Liver (tissue), 9 donors: ENCODE results near the gene CHRNA9. TPM values are rescaled to one million over a fixed set of nuclear protein-coding genes. Genes with fewer than 3 reads are reported as not detected.

Experiments
- DNase-seq: peaks from one replicate; pipeline ENCODE4 v3.0.0-alpha.2; 2017; ENCODE audit warnings: low spot score
- H3K27ac ChIP-seq, 2 donors: one replicate each; pipeline ENCODE4 v1.7.0; 2013; ENCODE audit warnings: inconsistent platforms in 2 of 2, low read length in 2 of 2, control low read depth in 1 of 2, low read depth in 1 of 2, mild to moderate bottlenecking in 1 of 2
- H3K27me3 ChIP-seq, 4 donors: one replicate each; pipeline versions ENCODE4 v1.6.1 to v1.7.0; 2013; ENCODE audit warnings: low read length in 3 of 4, inconsistent platforms in 1 of 4, mild to moderate bottlenecking in 1 of 4, moderate library complexity in 1 of 4; ENCODE audit not compliant: control insufficient read depth in 4 of 4, insufficient read depth in 4 of 4
- H3K36me3 ChIP-seq, 4 donors: one replicate each; pipeline versions ENCODE4 v1.6.1 to v1.7.0; 2013; ENCODE audit warnings: low read length in 3 of 4, mild to moderate bottlenecking in 3 of 4, low read depth in 1 of 4, moderate library complexity in 1 of 4; ENCODE audit not compliant: control insufficient read depth in 4 of 4, insufficient read depth in 3 of 4
- H3K4me1 ChIP-seq, 4 donors: one replicate each; pipeline versions ENCODE4 v1.6.1 to v1.7.0; 2013; ENCODE audit warnings: low read length in 3 of 4, mild to moderate bottlenecking in 3 of 4, moderate library complexity in 1 of 4; ENCODE audit not compliant: control insufficient read depth in 4 of 4, insufficient read depth in 4 of 4
- H3K4me3 ChIP-seq, 3 donors: one replicate each; pipeline versions ENCODE4 v1.6.1 to v1.7.0; 2013; ENCODE audit warnings: low read length in 3 of 3, control low read depth in 1 of 3, low read depth in 1 of 3, mild to moderate bottlenecking in 1 of 3
- H3K9ac ChIP-seq, 2 donors: one replicate each; pipeline ENCODE4 v1.7.0; 2013; ENCODE audit warnings: low read length in 2 of 2, mild to moderate bottlenecking in 2 of 2, moderate library complexity in 2 of 2, control low read depth in 1 of 2, low read depth in 1 of 2
- H3K9me3 ChIP-seq, 4 donors: one replicate each; pipeline versions ENCODE4 v1.6.1 to v1.7.0; 2013; ENCODE audit warnings: low read length in 3 of 4; ENCODE audit not compliant: control insufficient read depth in 4 of 4
- CTCF ChIP-seq: fragments of 150-350 bp; IDR thresholded peaks from 2 replicates; pipeline ENCODE4 v1.5.1; 2017; ENCODE audit warnings: improper control_type of control experiment, low read depth, low read length; ENCODE audit not compliant: missing input control
- EGR1 ChIP-seq, 2 donors: IDR thresholded peaks; 2 replicates each; pipeline ENCODE4 v1.6.1; 2016 to 2018; ENCODE audit warnings: antibody characterized with exemption in 2 of 2, low read depth in 2 of 2
- FOXA1 ChIP-seq: IDR thresholded peaks from 2 replicates; pipeline ENCODE4 v1.6.1; 2016; ENCODE audit warnings: antibody characterized with exemption
- FOXA2 ChIP-seq: IDR thresholded peaks from 2 replicates; pipeline ENCODE4 v1.6.1; 2016; ENCODE audit warnings: antibody characterized with exemption
- GABPA ChIP-seq, 2 donors: IDR thresholded peaks in 1 of 2; conservative IDR thresholded peaks in 1 of 2; 2 replicates each; pipeline ENCODE4 v1.6.1; 2016; ENCODE audit warnings: antibody characterized with exemption in 2 of 2, mild to moderate bottlenecking in 1 of 2, moderate library complexity in 1 of 2
- HNF4A ChIP-seq, 2 donors: conservative IDR thresholded peaks; 2 replicates each; pipeline ENCODE4 v1.6.1; 2016; ENCODE audit warnings: antibody characterized with exemption in 2 of 2, mild to moderate bottlenecking in 2 of 2
- HNF4G ChIP-seq: IDR thresholded peaks from 2 replicates; pipeline ENCODE4 v1.6.1; 2016; ENCODE audit warnings: antibody characterized with exemption
- JUND ChIP-seq, 2 donors: IDR thresholded peaks; 2 replicates each; pipeline ENCODE4 v1.6.1; 2016; ENCODE audit warnings: antibody characterized with exemption in 2 of 2
- NR2F2 ChIP-seq: IDR thresholded peaks from 2 replicates; pipeline ENCODE4 v1.6.1; 2016; ENCODE audit warnings: antibody characterized with exemption
- RAD21 ChIP-seq, 2 donors: IDR thresholded peaks; 2 replicates each; pipeline ENCODE4 v1.6.1; 2016; ENCODE audit warnings: antibody characterized with exemption in 2 of 2, mild to moderate bottlenecking in 2 of 2
- RXRA ChIP-seq, 2 donors: IDR thresholded peaks; 2 replicates each; pipeline ENCODE4 v1.6.1; 2017 to 2018; ENCODE audit warnings: antibody characterized with exemption in 2 of 2, mild to moderate bottlenecking in 1 of 2
- SP1 ChIP-seq: IDR thresholded peaks from 2 replicates; pipeline ENCODE4 v1.6.1; 2018; ENCODE audit warnings: antibody characterized with exemption, mild to moderate bottlenecking
- TAF1 ChIP-seq: conservative IDR thresholded peaks from 2 replicates; pipeline ENCODE4 v1.6.1; 2016; ENCODE audit warnings: antibody characterized with exemption, mild to moderate bottlenecking
- YY1 ChIP-seq: IDR thresholded peaks from 2 replicates; pipeline ENCODE4 v1.6.1; 2016; ENCODE audit warnings: antibody characterized with exemption, mild to moderate bottlenecking
- WGBS: extraction: QIAGEN DNeasy Blood & Tissue Kit; methylation state at CpG from one replicate; pipeline ENCODE4 v1.1.7; 2013; 5-methylcytosine and 5-hydroxymethylcytosine counted together
- polyA plus RNA-seq, 2 donors: library from polyadenylated mRNA; stranded (reverse) in 1 of 2; unstranded in 1 of 2; fragments of 200-250 nt in 1 of 2; fragments of >200 nt in 1 of 2; fragmentation: Nextera tagmentation in 1 of 2; extraction: Ambion mirVana in 1 of 2; gene quantifications; one replicate each; pipeline versions ENCODE4 v1.2.1 to v1.2.3, GENCODE V29; 2013 to 2015
- total RNA-seq, 2 donors: library from RNA; depleted of rRNA; stranded (reverse); fragments of >200 nt; gene quantifications; one replicate each; pipeline ENCODE4 v1.2.3, GENCODE V29; 2014
- TF ChIP-seq, protein P1 (sequence below): IDR thresholded peaks from 2 replicates; pipeline ENCODE4 v1.6.1; 2016; ENCODE audit warnings: antibody characterized with exemption, mild to moderate bottlenecking
- TF ChIP-seq, protein P2 (sequence below): IDR thresholded peaks from 2 replicates; pipeline ENCODE4 v1.6.1; 2016; ENCODE audit warnings: antibody characterized with exemption
- TF ChIP-seq, protein P3 (sequence below): IDR thresholded peaks from 2 replicates; pipeline ENCODE4 v1.6.1; 2016; ENCODE audit warnings: antibody characterized with exemption
- donor health status: healthy.
- donor health status: healthy.
- donor health status: healthy.
- donor health status: healthy.
- donor health status: healthy.

CHRNA9 gene
- total and polyA plus RNA-seq, 4 donors = not detected

DNA sequence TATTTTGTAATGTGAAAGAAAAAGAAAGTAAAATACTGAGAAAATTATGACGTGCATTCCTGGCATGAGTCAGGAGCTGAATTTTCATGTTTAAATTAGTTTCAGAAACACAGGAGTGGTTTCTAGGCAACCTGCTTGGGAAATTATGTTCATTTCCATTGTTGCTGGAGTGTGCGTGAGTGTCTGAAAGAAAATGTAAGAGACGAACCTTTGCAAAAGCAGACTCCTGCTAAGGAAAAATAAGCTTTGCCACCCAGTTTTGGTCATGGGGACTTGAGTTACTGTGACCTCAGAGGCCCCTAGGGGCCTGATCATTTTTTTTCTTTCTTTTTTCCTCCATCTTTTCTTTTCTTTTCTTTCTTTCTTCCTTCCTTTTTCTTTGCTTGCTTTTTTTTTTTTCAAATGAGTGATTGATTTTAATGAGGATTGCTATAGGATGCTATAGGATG is 18.8 kb upstream of the CHRNA9 start:
- H3K9ac ChIP-seq = no peak overlapping the region
- no peak overlapping the region for H3K27ac ChIP-seq
- no peak for TF ChIP-seq HNF4A (conservative IDR thresholded peaks at IDR 0.05)
- TF ChIP-seq RXRA (IDR thresholded peaks at IDR 0.05) = no peak
- no peak for TF ChIP-seq YY1
- no peak for TF ChIP-seq JUND (IDR thresholded peaks at IDR 0.05)
- TF ChIP-seq FOXA2 = no peak
- TF ChIP-seq HNF4G = no peak
- TF ChIP-seq TAF1 = no peak
- TF ChIP-seq FOXA1 = no peak
- TF ChIP-seq, protein P1, sequence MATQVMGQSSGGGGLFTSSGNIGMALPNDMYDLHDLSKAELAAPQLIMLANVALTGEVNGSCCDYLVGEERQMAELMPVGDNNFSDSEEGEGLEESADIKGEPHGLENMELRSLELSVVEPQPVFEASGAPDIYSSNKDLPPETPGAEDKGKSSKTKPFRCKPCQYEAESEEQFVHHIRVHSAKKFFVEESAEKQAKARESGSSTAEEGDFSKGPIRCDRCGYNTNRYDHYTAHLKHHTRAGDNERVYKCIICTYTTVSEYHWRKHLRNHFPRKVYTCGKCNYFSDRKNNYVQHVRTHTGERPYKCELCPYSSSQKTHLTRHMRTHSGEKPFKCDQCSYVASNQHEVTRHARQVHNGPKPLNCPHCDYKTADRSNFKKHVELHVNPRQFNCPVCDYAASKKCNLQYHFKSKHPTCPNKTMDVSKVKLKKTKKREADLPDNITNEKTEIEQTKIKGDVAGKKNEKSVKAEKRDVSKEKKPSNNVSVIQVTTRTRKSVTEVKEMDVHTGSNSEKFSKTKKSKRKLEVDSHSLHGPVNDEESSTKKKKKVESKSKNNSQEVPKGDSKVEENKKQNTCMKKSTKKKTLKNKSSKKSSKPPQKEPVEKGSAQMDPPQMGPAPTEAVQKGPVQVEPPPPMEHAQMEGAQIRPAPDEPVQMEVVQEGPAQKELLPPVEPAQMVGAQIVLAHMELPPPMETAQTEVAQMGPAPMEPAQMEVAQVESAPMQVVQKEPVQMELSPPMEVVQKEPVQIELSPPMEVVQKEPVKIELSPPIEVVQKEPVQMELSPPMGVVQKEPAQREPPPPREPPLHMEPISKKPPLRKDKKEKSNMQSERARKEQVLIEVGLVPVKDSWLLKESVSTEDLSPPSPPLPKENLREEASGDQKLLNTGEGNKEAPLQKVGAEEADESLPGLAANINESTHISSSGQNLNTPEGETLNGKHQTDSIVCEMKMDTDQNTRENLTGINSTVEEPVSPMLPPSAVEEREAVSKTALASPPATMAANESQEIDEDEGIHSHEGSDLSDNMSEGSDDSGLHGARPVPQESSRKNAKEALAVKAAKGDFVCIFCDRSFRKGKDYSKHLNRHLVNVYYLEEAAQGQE = no peak
- TF ChIP-seq, protein P2, sequence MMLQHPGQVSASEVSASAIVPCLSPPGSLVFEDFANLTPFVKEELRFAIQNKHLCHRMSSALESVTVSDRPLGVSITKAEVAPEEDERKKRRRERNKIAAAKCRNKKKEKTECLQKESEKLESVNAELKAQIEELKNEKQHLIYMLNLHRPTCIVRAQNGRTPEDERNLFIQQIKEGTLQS = no peak
- no peak for TF ChIP-seq RAD21 (IDR thresholded peaks at IDR 0.05)
- TF ChIP-seq, protein P3, sequence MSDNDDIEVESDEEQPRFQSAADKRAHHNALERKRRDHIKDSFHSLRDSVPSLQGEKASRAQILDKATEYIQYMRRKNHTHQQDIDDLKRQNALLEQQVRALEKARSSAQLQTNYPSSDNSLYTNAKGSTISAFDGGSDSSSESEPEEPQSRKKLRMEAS = no peak
- TF ChIP-seq GABPA (IDR thresholded peaks at IDR 0.05 in 1 of 2, conservative IDR thresholded peaks at IDR 0.05 in 1 of 2) = no peak
- no peak for TF ChIP-seq NR2F2
- no peak for TF ChIP-seq EGR1 (IDR thresholded peaks at IDR 0.05; ENCODE audit: low read depth in 2 of 2)
- no peak overlapping the region for H3K4me3 ChIP-seq
- 55% methylated on average over 3 of the region's 3 CpGs for WGBS
- H3K27me3 ChIP-seq = no peaks in the 10 kb centered on the region
- H3K9me3 ChIP-seq = no peaks in the 10 kb centered on the region
- H3K4me1 ChIP-seq = peaks cover 0 to 8% (median 2%) of the 10 kb centered on the region in 4 donors
- no peak for DNase-seq
- H3K36me3 ChIP-seq = no peaks in the 10 kb centered on the region

DNA sequence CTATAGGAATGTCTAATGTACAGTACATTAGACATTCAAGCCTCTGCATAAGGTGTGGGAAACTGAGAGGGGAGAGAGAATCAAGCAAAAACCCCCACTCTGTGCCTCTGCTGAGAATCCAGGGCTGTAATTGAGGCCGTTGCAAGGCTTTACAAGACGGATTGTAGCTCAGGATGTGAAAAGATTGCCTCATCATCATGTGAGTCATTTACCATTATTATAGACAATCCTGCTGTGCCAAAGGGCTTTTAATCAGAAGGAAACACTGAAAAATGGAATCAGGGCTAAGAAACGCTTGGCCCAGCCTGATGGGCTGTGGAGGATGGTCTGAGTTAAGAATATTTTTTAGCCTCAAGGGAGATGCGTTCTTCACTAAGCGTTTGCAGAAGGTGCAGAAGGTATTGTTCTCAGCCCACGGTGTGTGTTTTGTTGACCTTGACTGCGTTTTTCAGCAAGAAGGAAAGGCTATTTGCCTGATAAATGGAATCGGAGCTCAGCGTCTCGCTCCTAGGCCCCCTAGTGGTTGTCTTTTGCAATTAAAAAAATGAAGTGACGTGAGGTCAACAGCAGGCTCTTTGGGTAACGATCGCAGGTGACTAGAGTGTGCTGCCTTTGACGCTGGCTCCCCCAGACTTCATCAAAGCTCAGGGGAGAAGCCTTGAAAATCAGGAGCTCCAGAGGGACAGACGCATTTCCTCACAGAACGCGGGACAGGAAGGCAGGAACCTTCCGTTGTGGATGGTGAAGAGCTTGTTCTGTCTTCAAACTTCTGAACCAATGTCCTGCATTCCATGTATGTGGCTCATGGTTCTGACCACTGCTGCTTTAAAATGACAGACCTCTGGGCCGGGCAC is 18.1 kb upstream of the CHRNA9 start:
- H3K4me1 ChIP-seq = peaks cover 0 to 8% (median 2%) of the 10 kb centered on the region in 4 donors
- 13% methylated on average over 19 of the region's 19 CpGs for WGBS
- H3K4me3 ChIP-seq = peak overlapping the region in 2 of 3 donors; percentile 14 to 18
- H3K9me3 ChIP-seq = no peaks in the 10 kb centered on the region
- no peaks in the 10 kb centered on the region for H3K27me3 ChIP-seq
- peak overlapping the region in 1 of 2 donors; percentile 38 for H3K27ac ChIP-seq
- DNase-seq = peak; percentile 54
- TF ChIP-seq HNF4G = no peak
- TF ChIP-seq RAD21 (IDR thresholded peaks at IDR 0.05) = peak; percentile 67 to 84
- peak; percentile 55 to 78 for TF ChIP-seq RXRA (IDR thresholded peaks at IDR 0.05)
- TF ChIP-seq JUND (IDR thresholded peaks at IDR 0.05) = peak in 1 of 2 donors; percentile 49
- TF ChIP-seq YY1 = no peak
- TF ChIP-seq SP1 = no peak
- peak; percentile 64 for TF ChIP-seq CTCF
- no peaks in the 10 kb centered on the region for H3K36me3 ChIP-seq
- no peak overlapping the region for H3K9ac ChIP-seq
